K562 (cell line): Measurements from ENCODE around the gene TMC6. TPM values are rescaled to one million over a fixed set of nuclear protein-coding genes. Genes with fewer than 3 reads are reported as not detected.

ENCODE experiments used
- CBX3 ChIP-seq, 2 experiments: IDR thresholded peaks; 1 replicate in 1 of 2; 2 replicates in 1 of 2; pipeline ENCODE4 v1.6.1; 2012; ENCODE audit warnings: inconsistent platforms in 2 of 2, low read length in 2 of 2, borderline replicate concordance in 1 of 2, control low read depth in 1 of 2
- CREB1 ChIP-seq, 2 experiments: sonication (generic) in 1 of 2; formaldehyde crosslinking in 1 of 2; IDR thresholded peaks; 2 replicates each; pipeline versions ENCODE4 v1.6.1 to v1.8.0; 2012 to 2022; ENCODE audit warnings: inconsistent platforms in 1 of 2, mild to moderate bottlenecking in 1 of 2, missing genetic modification reagents in 1 of 2, moderate library complexity in 1 of 2
- CREM ChIP-seq: IDR thresholded peaks from 2 replicates; pipeline ENCODE4 v1.6.1; 2014; ENCODE audit warnings: antibody characterized with exemption, low read depth
- CTBP1 ChIP-seq: fragments of 450-650 bp; IDR thresholded peaks from 2 replicates; pipeline ENCODE4 v1.6.1; 2016; ENCODE audit warnings: borderline replicate concordance
- ETV5 ChIP-seq: sonication (generic); formaldehyde crosslinking; IDR thresholded peaks from 2 replicates; pipeline ENCODE4 v1.4.0; 2020; ENCODE audit warnings: low read depth, mild to moderate bottlenecking, missing genetic modification reagents
- HMGN3 ChIP-seq: IDR thresholded peaks from 2 replicates; pipeline ENCODE4 v1.6.1; 2011; ENCODE audit warnings: borderline replicate concordance, low read depth, mild to moderate bottlenecking, mixed read lengths, low read length; ENCODE audit not compliant: insufficient read length; ENCODE audit errors: extremely low read depth
- LARP7 ChIP-seq: fragments of 450-650 bp; IDR thresholded peaks from 2 replicates; pipeline ENCODE4 v1.6.1; 2016
- MAZ ChIP-seq, 2 experiments: fragments of 450-650 bp in 1 of 2; sonication (generic) in 1 of 2; formaldehyde crosslinking; IDR thresholded peaks in 1 of 2; conservative IDR thresholded peaks in 1 of 2; 2 replicates each; pipeline versions ENCODE4 v1.4.0 to v1.5.0; 2020; ENCODE audit warnings: mild to moderate bottlenecking in 1 of 2, missing genetic modification reagents in 1 of 2
- RAD21 ChIP-seq, 2 experiments: fragments of 250-450 bp in 1 of 2; fragments of 450-650 bp in 1 of 2; sonication (Bioruptor Pico) in 1 of 2; formaldehyde crosslinking in 1 of 2; IDR thresholded peaks in 1 of 2; conservative IDR thresholded peaks in 1 of 2; 2 replicates each; pipeline versions ENCODE4 v1.4.0 to v1.8.0; 2020 to 2022; ENCODE audit warnings: mild to moderate bottlenecking in 2 of 2, moderate library complexity in 1 of 2
- RBFOX2 ChIP-seq: fragments of 200-400 bp; formaldehyde crosslinking; IDR thresholded peaks from 2 replicates; pipeline ENCODE4 v1.6.1; 2017; ENCODE audit warnings: low read depth, mild to moderate bottlenecking, low read length, moderate library complexity
- STAG1 ChIP-seq: sonication (generic); formaldehyde crosslinking; IDR thresholded peaks from 2 replicates; pipeline ENCODE4 v1.5.0; 2020; ENCODE audit warnings: missing genetic modification reagents, borderline replicate concordance
- ZBTB7A ChIP-seq: IDR thresholded peaks from 2 replicates; pipeline ENCODE4 v1.6.1; 2011; ENCODE audit warnings: low read depth, mild to moderate bottlenecking, low read length, moderate library complexity, borderline replicate concordance; ENCODE audit not compliant: control insufficient read depth
- polyA plus RNA-seq, 8 experiments: library from polyadenylated mRNA; depleted of rRNA in 4 of 8; stranded (reverse) in 5 of 8; unstranded in 3 of 8; fragments of >200 nt; fragmentation: Nextera tagmentation in 2 of 8; fragmentation: Illumina TruSeq in 1 of 8; extraction: Ambion mirVana in 2 of 8; extraction: Trizol in 1 of 8; gene quantifications; 2 replicates each; pipeline versions ENCODE4 v1.2.1 to v1.2.3, GENCODE V29; 2011 to 2014; ENCODE audit warnings: inconsistent platforms in 1 of 8, missing spikeins in 1 of 8
- total RNA-seq, 7 experiments: library from RNA; depleted of rRNA in 6 of 7; stranded (reverse); fragments of >200 nt in 6 of 7; fragmentation: Illumina TruSeq in 2 of 7; extraction: Trizol in 2 of 7; gene quantifications; 2 replicates each; pipeline versions ENCODE4 v1.2.1 to v1.2.3, GENCODE V29; 2011 to 2021; ENCODE audit warnings: low replicate concordance in 1 of 7
- TF ChIP-seq, protein P1 (sequence below): IDR thresholded peaks from 2 replicates; pipeline ENCODE4 v1.6.1; 2012; ENCODE audit warnings: low read depth, low read length, improper control_type of control experiment, borderline replicate concordance
- TF ChIP-seq, protein P2 (sequence below), 2 experiments: fragments of 450-650 bp; formaldehyde crosslinking in 1 of 2; IDR thresholded peaks; 2 replicates each; pipeline versions ENCODE4 v1.4.0 to v1.6.1; 2014 to 2020; ENCODE audit warnings: mild to moderate bottlenecking in 2 of 2, borderline replicate concordance in 1 of 2, low read depth in 1 of 2
- TF ChIP-seq, protein P3 (sequence below): fragments of 450-650 bp; IDR thresholded peaks from 2 replicates; pipeline ENCODE4 v1.6.1; 2016

The TMC6 gene
- total and polyA plus RNA-seq, 9 of the 15 experiments (the other 6 are each of a cell fraction or from before 2014, with no cell fraction given) = 4.1 to 351 (median 66.9) TPM

DNA sequence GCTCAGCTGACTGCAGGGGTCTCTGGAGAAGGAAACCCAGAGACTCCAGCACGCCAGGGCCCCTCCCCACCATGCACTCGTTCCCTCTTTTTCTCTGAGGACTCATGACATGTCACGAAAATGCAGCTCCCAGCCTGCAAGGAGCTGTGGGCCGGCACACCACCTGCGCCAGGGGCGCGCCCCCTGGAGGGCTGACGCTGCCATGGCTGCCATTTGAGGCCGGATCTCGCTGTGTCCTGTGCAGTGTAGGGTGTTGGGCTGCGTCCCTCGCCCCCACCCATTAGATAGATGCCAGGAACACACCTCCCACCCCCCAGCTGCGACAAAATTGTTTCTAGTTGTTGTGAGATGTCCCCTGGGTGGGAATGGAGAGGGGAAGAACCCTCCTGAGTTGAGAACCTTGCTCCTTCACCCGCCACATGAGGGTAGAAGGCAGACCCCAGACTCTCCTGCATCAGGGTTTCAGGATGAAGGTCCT lies 48.0 kb upstream of the TMC6 start (continued):
- peak; percentile 72 to 86 for TF ChIP-seq RAD21 (CRISPR knock-in tag; conservative IDR thresholded peaks at IDR 0.05 in 1 of 2, IDR thresholded peaks at IDR 0.05 in 1 of 2)
- 0 out of 3 replicates have a peak, but pooled peaks of 1 of the 2 experiments have one; percentile 34 for TF ChIP-seq CBX3 (IDR thresholded peaks at IDR 0.05; ENCODE audit: borderline replicate concordance in 1 of 2, low read length in 2 of 2)
- TF ChIP-seq LARP7 = no peak
- TF ChIP-seq, protein P1, sequence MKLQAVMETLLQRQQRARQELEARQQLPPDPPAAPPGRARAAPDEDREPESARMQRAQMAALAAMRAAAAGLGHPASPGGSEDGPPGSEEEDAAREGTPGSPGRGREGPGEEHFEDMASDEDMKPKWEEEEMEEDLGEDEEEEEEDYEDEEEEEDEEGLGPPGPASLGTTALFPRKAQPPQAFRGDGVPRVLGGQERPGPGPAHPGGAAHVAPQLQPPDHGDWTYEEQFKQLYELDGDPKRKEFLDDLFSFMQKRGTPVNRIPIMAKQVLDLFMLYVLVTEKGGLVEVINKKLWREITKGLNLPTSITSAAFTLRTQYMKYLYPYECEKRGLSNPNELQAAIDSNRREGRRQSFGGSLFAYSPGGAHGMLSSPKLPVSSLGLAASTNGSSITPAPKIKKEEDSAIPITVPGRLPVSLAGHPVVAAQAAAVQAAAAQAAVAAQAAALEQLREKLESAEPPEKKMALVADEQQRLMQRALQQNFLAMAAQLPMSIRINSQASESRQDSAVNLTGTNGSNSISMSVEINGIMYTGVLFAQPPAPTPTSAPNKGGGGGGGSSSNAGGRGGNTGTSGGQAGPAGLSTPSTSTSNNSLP = no peak
- peak; percentile 80 for TF ChIP-seq CREM
- TF ChIP-seq HMGN3 = peak; percentile 54
- TF ChIP-seq CREB1 (IDR thresholded peaks at IDR 0.05) = no peak; the same call in 1 of the 2 replicates
- peak; percentile 48; the same call in 1 of the 2 replicates for TF ChIP-seq CREB1 (CRISPR knock-in tag; IDR thresholded peaks at IDR 0.05)
- TF ChIP-seq, protein P2, sequence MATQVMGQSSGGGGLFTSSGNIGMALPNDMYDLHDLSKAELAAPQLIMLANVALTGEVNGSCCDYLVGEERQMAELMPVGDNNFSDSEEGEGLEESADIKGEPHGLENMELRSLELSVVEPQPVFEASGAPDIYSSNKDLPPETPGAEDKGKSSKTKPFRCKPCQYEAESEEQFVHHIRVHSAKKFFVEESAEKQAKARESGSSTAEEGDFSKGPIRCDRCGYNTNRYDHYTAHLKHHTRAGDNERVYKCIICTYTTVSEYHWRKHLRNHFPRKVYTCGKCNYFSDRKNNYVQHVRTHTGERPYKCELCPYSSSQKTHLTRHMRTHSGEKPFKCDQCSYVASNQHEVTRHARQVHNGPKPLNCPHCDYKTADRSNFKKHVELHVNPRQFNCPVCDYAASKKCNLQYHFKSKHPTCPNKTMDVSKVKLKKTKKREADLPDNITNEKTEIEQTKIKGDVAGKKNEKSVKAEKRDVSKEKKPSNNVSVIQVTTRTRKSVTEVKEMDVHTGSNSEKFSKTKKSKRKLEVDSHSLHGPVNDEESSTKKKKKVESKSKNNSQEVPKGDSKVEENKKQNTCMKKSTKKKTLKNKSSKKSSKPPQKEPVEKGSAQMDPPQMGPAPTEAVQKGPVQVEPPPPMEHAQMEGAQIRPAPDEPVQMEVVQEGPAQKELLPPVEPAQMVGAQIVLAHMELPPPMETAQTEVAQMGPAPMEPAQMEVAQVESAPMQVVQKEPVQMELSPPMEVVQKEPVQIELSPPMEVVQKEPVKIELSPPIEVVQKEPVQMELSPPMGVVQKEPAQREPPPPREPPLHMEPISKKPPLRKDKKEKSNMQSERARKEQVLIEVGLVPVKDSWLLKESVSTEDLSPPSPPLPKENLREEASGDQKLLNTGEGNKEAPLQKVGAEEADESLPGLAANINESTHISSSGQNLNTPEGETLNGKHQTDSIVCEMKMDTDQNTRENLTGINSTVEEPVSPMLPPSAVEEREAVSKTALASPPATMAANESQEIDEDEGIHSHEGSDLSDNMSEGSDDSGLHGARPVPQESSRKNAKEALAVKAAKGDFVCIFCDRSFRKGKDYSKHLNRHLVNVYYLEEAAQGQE (IDR thresholded peaks at IDR 0.05; ENCODE audit: borderline replicate concordance) = peak; percentile 83
- TF ChIP-seq, protein P2 (CRISPR knock-in tag; IDR thresholded peaks at IDR 0.05; ENCODE audit: low read depth) = no peak
- TF ChIP-seq CTBP1 = peak; percentile 22; the same call in 1 of the 2 replicates
- peak; percentile 41; the same call in 1 of the 2 replicates for TF ChIP-seq ZBTB7A
- peak; percentile 46; the same call in 1 of the 2 replicates for TF ChIP-seq ETV5 (CRISPR knock-in tag)
- TF ChIP-seq RBFOX2 = peak; percentile 63; the same call in 1 of the 2 replicates
- TF ChIP-seq MAZ (CRISPR knock-in tag; conservative IDR thresholded peaks at IDR 0.05 in 1 of 2, IDR thresholded peaks at IDR 0.05 in 1 of 2) = peak in 1 of 2 experiments; percentile 55; a peak in 2 of 4 replicates
- TF ChIP-seq STAG1 (CRISPR knock-in tag) = peak; percentile 62; the same call in 1 of the 2 replicates
- TF ChIP-seq, protein P3, sequence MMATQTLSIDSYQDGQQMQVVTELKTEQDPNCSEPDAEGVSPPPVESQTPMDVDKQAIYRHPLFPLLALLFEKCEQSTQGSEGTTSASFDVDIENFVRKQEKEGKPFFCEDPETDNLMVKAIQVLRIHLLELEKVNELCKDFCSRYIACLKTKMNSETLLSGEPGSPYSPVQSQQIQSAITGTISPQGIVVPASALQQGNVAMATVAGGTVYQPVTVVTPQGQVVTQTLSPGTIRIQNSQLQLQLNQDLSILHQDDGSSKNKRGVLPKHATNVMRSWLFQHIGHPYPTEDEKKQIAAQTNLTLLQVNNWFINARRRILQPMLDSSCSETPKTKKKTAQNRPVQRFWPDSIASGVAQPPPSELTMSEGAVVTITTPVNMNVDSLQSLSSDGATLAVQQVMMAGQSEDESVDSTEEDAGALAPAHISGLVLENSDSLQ = peak; percentile 13; the same call in 1 of the 2 replicates
